ENCODE data around the gene DBF4B. TPM values are rescaled to one million over a fixed set of nuclear protein-coding genes. Genes with fewer than 3 reads are reported as not detected.

DBF4B gene
- total and polyA plus RNA-seq, 10 of the 15 experiments (the other 5 are each of a cell fraction or from before 2014, with no cell fraction given): 2.4 to 24.6 (median 16.9) TPM

DNA sequence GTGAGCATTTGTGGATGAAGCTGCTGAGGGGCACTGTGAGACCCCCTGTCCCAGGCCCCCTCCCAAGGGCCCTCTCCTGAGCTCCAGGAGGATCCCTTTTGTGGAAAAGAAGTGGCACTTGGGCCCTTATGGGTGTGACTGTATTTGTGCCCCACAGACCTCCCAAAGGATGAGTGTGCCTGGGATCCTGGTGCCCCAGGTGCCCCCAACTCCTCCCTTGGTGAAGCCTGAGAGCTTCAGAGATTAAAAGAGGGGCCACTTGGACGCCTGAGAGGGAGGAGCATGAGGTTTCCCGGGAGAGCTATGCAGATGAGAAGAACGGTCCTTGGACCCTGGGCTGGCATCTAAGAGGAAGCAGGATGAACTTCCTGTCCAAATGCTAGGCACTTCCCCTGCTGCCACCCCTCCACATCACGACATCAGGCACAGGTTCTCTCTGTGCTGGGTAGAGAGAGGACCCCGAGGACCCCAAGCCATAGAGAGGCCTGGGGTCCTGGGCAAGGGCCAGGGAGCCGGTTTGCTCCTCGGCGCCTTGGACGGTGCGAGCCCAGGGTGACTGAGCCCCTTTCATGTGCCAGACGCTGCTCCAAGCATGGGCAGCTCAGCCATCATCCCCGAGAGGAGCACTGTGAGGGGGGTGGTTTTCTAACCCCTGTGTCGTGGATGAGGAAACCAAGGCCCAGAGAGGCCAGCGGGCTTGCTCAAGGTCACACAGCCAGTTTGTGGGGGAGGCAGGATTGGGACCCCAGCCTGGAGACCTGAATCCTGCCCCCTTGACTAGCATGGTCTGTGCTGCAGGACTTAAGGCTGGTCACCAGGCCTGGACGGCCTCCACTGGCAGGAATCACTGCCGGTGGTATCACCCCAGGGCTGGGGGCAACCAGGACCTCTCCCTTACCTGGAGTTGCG lies 44.7 kb downstream of the DBF4B start (continued):
- TF ChIP-seq, protein P1, sequence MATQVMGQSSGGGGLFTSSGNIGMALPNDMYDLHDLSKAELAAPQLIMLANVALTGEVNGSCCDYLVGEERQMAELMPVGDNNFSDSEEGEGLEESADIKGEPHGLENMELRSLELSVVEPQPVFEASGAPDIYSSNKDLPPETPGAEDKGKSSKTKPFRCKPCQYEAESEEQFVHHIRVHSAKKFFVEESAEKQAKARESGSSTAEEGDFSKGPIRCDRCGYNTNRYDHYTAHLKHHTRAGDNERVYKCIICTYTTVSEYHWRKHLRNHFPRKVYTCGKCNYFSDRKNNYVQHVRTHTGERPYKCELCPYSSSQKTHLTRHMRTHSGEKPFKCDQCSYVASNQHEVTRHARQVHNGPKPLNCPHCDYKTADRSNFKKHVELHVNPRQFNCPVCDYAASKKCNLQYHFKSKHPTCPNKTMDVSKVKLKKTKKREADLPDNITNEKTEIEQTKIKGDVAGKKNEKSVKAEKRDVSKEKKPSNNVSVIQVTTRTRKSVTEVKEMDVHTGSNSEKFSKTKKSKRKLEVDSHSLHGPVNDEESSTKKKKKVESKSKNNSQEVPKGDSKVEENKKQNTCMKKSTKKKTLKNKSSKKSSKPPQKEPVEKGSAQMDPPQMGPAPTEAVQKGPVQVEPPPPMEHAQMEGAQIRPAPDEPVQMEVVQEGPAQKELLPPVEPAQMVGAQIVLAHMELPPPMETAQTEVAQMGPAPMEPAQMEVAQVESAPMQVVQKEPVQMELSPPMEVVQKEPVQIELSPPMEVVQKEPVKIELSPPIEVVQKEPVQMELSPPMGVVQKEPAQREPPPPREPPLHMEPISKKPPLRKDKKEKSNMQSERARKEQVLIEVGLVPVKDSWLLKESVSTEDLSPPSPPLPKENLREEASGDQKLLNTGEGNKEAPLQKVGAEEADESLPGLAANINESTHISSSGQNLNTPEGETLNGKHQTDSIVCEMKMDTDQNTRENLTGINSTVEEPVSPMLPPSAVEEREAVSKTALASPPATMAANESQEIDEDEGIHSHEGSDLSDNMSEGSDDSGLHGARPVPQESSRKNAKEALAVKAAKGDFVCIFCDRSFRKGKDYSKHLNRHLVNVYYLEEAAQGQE (IDR thresholded peaks at IDR 0.05; ENCODE audit: low read depth, low read length): no peak
- no peak for TF ChIP-seq IRF4 (IDR thresholded peaks at IDR 0.05; ENCODE audit: low read depth, low read length)
- TF ChIP-seq ZNF207 (IDR thresholded peaks at IDR 0.05; ENCODE audit: borderline replicate concordance): no peak
- TF ChIP-seq, protein P2, sequence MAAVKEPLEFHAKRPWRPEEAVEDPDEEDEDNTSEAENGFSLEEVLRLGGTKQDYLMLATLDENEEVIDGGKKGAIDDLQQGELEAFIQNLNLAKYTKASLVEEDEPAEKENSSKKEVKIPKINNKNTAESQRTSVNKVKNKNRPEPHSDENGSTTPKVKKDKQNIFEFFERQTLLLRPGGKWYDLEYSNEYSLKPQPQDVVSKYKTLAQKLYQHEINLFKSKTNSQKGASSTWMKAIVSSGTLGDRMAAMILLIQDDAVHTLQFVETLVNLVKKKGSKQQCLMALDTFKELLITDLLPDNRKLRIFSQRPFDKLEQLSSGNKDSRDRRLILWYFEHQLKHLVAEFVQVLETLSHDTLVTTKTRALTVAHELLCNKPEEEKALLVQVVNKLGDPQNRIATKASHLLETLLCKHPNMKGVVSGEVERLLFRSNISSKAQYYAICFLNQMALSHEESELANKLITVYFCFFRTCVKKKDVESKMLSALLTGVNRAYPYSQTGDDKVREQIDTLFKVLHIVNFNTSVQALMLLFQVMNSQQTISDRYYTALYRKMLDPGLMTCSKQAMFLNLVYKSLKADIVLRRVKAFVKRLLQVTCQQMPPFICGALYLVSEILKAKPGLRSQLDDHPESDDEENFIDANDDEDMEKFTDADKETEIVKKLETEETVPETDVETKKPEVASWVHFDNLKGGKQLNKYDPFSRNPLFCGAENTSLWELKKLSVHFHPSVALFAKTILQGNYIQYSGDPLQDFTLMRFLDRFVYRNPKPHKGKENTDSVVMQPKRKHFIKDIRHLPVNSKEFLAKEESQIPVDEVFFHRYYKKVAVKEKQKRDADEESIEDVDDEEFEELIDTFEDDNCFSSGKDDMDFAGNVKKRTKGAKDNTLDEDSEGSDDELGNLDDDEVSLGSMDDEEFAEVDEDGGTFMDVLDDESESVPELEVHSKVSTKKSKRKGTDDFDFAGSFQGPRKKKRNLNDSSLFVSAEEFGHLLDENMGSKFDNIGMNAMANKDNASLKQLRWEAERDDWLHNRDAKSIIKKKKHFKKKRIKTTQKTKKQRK (IDR thresholded peaks at IDR 0.05; ENCODE audit: low read depth, low read length): no peak

Data from GM12878 (cell line).